ENCODE data around the gene PIMREG.

- TF ChIP-seq CTCF (IDR thresholded peaks at IDR 0.05): no peak
- no peak for TF ChIP-seq POLR2A (IDR thresholded peaks at IDR 0.05)
- no peak for TF ChIP-seq POLR2AphosphoS5 (IDR thresholded peaks at IDR 0.05)
Measured at GRCh38 chr17:6437466-6437865, 6.8 kb upstream of the PIMREG start.

Measured in breast epithelium (tissue), 3 donors.